Measurements from ENCODE around the gene MIS18BP1. TPM values are rescaled to one million over a fixed set of nuclear protein-coding genes. Genes with fewer than 3 reads are reported as not detected.
A peak's percentile ranks its signal among the peaks of the same experiment; 100 is the strongest.

The MIS18BP1 gene
- total and polyA plus RNA-seq, 5 donors from 2014 or later = 16.2 to 34.8 (median 22.4) TPM

DNA sequence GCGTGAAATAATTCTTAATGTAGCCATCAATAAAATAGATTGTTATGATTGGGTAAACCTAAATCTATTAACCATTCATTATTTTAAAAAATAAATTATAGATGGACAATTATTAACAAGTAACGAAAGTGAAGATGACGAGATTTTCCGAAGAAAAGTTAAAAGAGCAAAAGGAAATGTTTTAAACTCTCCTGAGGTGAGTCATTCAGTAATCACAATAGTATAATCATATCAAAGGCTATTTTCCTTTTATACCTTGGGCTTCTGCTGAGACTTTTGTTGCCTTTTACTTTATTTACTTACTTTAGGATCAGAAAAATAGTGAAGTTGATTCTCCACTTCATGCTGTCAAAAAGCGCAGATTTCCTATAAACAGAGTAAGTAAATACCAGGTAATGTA is 71.7 kb downstream of the MIS18BP1 start:
- no peak overlapping the region for H3K27ac ChIP-seq (ENCODE audit: insufficient read depth, low read length, poor library complexity, severe bottlenecking)
- H3K27me3 ChIP-seq (ENCODE audit: control insufficient read depth, insufficient read depth, low read length) = no peaks in the 10 kb centered on the region
- H3K4me1 ChIP-seq (ENCODE audit: control insufficient read depth, insufficient read depth, low read length, poor library complexity, severe bottlenecking) = no peaks in the 10 kb centered on the region
- H3K36me3 ChIP-seq (ENCODE audit: control insufficient read depth, insufficient read depth, low read length) = no peaks in the 10 kb centered on the region
- Mint-ChIP-seq H3K27me3 (no peaks in the 10 kb centered on the region), H3K4me1 (no peaks in the 10 kb centered on the region), H3K27ac (no peak overlapping the region), H3K36me3 (peaks cover 14% of the 10 kb centered on the region), H3K9me3 (no peaks in the 10 kb centered on the region), H3K4me3 (no peak overlapping the region)
- no peak for DNase-seq
- no peaks in the 10 kb centered on the region for H3K9me3 ChIP-seq (ENCODE audit: control insufficient read depth in 2 of 2, low read length in 2 of 2)
- ATAC-seq (ENCODE audit: low read depth in 2 of 2) = no peak
- H3K4me3 ChIP-seq (ENCODE audit: low read depth, low read length) = no peak overlapping the region

DNA sequence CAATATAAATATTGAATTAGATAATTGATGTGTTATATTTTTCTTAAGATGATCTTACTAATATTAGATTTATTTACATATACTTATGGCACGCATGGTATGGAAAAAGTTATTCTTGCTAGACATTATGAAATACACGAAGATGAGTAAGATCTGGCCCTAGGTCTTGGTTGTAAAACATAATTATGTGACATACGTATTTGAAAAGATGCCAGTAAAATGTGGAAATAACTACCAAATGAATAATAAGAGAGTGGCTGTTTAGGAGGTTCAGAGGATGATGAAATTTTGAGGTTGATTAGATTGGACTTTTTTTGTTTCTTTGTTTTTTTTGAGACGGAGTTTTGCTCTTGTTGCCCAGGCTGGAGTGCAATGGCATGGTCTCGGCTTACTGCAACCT is 75.9 kb downstream of the MIS18BP1 start:
- no peaks in the 10 kb centered on the region for H3K4me1 Mint-ChIP-seq
- no peak for DNase-seq
- Histone ChIP-seq H3K4me3 (ENCODE audit: low read depth, low read length) (no peak overlapping the region), H3K4me1 (ENCODE audit: control insufficient read depth, insufficient read depth, low read length, poor library complexity, severe bottlenecking) (no peaks in the 10 kb centered on the region), H3K36me3 (ENCODE audit: control insufficient read depth, insufficient read depth, low read length) (no peaks in the 10 kb centered on the region), H3K27ac (ENCODE audit: insufficient read depth, low read length, poor library complexity, severe bottlenecking) (no peak overlapping the region), H3K9me3 (ENCODE audit: control insufficient read depth in 2 of 2, low read length in 2 of 2) (no peaks in the 10 kb centered on the region), H3K27me3 (ENCODE audit: control insufficient read depth, insufficient read depth, low read length) (no peaks in the 10 kb centered on the region)
- peaks cover 16% of the 10 kb centered on the region for H3K36me3 Mint-ChIP-seq
- H3K4me3 Mint-ChIP-seq = no peak overlapping the region
- no peaks in the 10 kb centered on the region for H3K9me3 Mint-ChIP-seq
- H3K27ac Mint-ChIP-seq = no peak overlapping the region
- no peaks in the 10 kb centered on the region for H3K27me3 Mint-ChIP-seq
- no peak for ATAC-seq (ENCODE audit: low read depth in 2 of 2)

DNA sequence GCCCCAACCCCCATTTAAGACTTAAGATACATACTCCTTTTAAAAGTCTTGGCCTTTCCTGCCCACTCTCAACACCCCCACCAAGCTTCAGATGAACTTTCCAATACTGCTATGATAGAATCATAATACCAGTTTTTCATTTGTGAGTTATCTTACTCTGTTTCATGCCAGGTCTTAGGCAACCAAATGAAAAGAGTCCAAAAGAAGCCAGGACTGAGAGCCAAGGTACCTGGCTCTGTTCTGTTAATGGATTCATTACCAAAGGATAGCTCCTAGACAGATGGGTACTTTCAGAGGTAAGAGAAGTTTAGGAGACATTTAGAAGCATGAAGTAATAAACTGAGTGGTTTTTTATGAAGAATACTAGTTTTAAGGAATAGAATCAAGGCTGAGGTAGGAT is 83.1 kb downstream of the MIS18BP1 start:
- Mint-ChIP-seq H3K27me3 (no peaks in the 10 kb centered on the region), H3K4me3 (no peak overlapping the region), H3K27ac (no peak overlapping the region), H3K4me1 (peaks cover 0 to 4% (median 0%) of the 10 kb centered on the region in 4 donors), H3K36me3 (peaks cover 16% of the 10 kb centered on the region), H3K9me3 (no peaks in the 10 kb centered on the region)
- Histone ChIP-seq H3K4me1 (ENCODE audit: control insufficient read depth, insufficient read depth, low read length, poor library complexity, severe bottlenecking) (no peaks in the 10 kb centered on the region), H3K4me3 (ENCODE audit: low read depth, low read length) (no peak overlapping the region), H3K9me3 (ENCODE audit: control insufficient read depth in 2 of 2, low read length in 2 of 2) (no peaks in the 10 kb centered on the region), H3K27me3 (ENCODE audit: control insufficient read depth, insufficient read depth, low read length) (no peaks in the 10 kb centered on the region), H3K27ac (ENCODE audit: insufficient read depth, low read length, poor library complexity, severe bottlenecking) (no peak overlapping the region), H3K36me3 (ENCODE audit: control insufficient read depth, insufficient read depth, low read length) (peaks cover 7% of the 10 kb centered on the region)
- DNase-seq (no peak), ATAC-seq (ENCODE audit: low read depth in 2 of 2) (no peak)

DNA sequence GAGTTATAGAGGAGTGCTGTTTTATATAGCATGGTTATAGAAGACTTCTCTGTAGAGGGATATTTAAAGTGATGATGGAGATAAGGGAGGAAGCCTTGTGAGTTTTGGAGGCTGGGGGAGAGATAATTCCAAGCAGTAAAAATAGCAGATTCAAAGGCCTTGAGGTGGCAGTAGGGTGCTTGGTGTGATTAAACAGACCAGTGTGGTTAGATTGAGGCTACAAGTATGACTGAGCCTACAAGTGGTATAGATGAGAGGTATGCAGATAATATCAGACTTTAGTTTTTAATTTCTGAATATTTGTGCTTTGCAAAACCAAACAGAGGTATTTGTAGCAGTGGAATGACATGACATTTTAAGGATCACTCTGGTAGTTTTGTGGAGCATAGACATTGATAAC is 96.9 kb downstream of the MIS18BP1 start:
- H3K9me3 ChIP-seq (ENCODE audit: control insufficient read depth in 2 of 2, low read length in 2 of 2) = no peaks in the 10 kb centered on the region
- H3K4me1 ChIP-seq (ENCODE audit: control insufficient read depth, insufficient read depth, low read length, poor library complexity, severe bottlenecking) = no peaks in the 10 kb centered on the region
- Mint-ChIP-seq H3K27ac (no peak overlapping the region), H3K4me3 (no peak overlapping the region), H3K36me3 (peaks cover 5% of the 10 kb centered on the region), H3K27me3 (no peaks in the 10 kb centered on the region), H3K4me1 (peaks cover 0 to 17% (median 1%) of the 10 kb centered on the region in 4 donors), H3K9me3 (no peaks in the 10 kb centered on the region)
- no peaks in the 10 kb centered on the region for H3K36me3 ChIP-seq (ENCODE audit: control insufficient read depth, insufficient read depth, low read length)
- H3K4me3 ChIP-seq (ENCODE audit: low read depth, low read length) = no peak overlapping the region
- no peaks in the 10 kb centered on the region for H3K27me3 ChIP-seq (ENCODE audit: control insufficient read depth, insufficient read depth, low read length)
- no peak for ATAC-seq (ENCODE audit: low read depth in 2 of 2)
- no peak overlapping the region for H3K27ac ChIP-seq (ENCODE audit: insufficient read depth, low read length, poor library complexity, severe bottlenecking)
- peak in 1 of 3 donors; percentile 38 for DNase-seq

Other genes starting within 250 kb of the MIS18BP1 start
- gene PRPF39, start 169.1 kb downstream of the MIS18BP1 start, total RNA-seq = 64.4 TPM
- 10 to 100 TPM in 2 of 4 donors, 1 to 10 TPM in 2; 5.5 to 17.3 (median 9.9) TPM for gene PRPF39, start 169.1 kb downstream of the MIS18BP1 start, polyA plus RNA-seq
- gene FKBP3, start 118.7 kb downstream of the MIS18BP1 start, total RNA-seq = 43.8 TPM
- 10 to 100 TPM; 57.9 to 79.2 (median 64.5) TPM for gene FKBP3, start 118.7 kb downstream of the MIS18BP1 start, polyA plus RNA-seq
- gene FANCM, start 117.3 kb downstream of the MIS18BP1 start, total RNA-seq = 9.2 TPM
- 1 to 10 TPM; 4.0 to 5.5 (median 5.2) TPM for gene FANCM, start 117.3 kb downstream of the MIS18BP1 start, polyA plus RNA-seq